Measurements from ENCODE around the gene MGA. TPM values are rescaled to one million over a fixed set of nuclear protein-coding genes. Genes with fewer than 3 reads are reported as not detected.

The MGA gene
- total and polyA plus RNA-seq, 2 donors (not counting 3 experiments of a cell fraction or from before 2014, with no cell fraction given), result 4.1 to 36.5 TPM

DNA sequence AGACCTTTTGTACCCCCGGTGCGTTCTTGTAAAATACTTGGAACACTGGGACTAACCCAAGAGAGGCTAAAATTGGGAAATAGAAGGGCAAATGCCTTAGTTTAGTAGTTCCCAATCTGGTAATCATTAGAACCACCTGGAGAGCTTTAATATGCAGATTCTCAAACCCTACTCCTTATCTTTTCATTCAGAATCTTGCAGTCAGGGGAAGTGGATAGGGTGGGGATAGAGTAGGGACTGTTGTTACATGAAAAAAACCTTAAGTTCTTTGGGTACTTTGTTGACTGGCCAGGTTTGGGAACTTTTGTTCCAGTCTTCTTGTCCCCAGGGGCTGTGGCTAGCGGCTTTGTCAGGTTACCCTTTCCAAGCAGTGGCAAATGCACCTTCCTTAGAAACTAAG is 130.0 kb downstream of the MGA start:
- Histone ChIP-seq H2AFZ (ENCODE audit: low read depth, low read length) (no peak overlapping the region), H3K27me3 (ENCODE audit: control insufficient read depth in 2 of 2, insufficient read depth in 2 of 2, low read length in 2 of 2) (no peaks in the 10 kb centered on the region), H3K4me1 (ENCODE audit: control insufficient read depth, extremely low read depth, insufficient read depth, low read length) (peaks cover 47% of the 10 kb centered on the region), H3K36me3 (ENCODE audit: control insufficient read depth in 2 of 2, extremely low read depth in 1 of 2, insufficient read depth in 2 of 2, low read length in 2 of 2) (no peaks in the 10 kb centered on the region), H4K20me1 (replicated peaks; ENCODE audit: control insufficient read depth, extremely low read depth, insufficient read depth, low read length) (no peaks in the 10 kb centered on the region), H3K27ac (ENCODE audit: insufficient read depth, low read depth, low read length) (peak overlapping the region; percentile 93), H3K9me3 (replicated peaks; ENCODE audit: control insufficient read depth, insufficient read depth, low read length) (no peaks in the 10 kb centered on the region), H3K9me1 (replicated peaks; ENCODE audit: control insufficient read depth, extremely low read depth, insufficient read depth, low read length) (no peaks in the 10 kb centered on the region), H3K4me3 (replicated peaks in 1 of 3; ENCODE audit: insufficient read depth in 1 of 3, low read depth in 1 of 3, low read length in 3 of 3) (peak overlapping the region in 1 of 3 experiments; percentile 1), H3K9ac (replicated peaks; ENCODE audit: extremely low read depth, insufficient read depth, low read length) (peak overlapping the region; percentile 68), H3K79me2 (ENCODE audit: control insufficient read depth, insufficient read depth, low read length) (peaks cover 72% of the 10 kb centered on the region), H3K4me2 (ENCODE audit: insufficient read depth, low read length) (peak overlapping the region; percentile 74)
- intact Hi-C loops (cut with micrococcal nuclease), result no loop called here
- ChIA-PET POLR2A (interaction anchor here (1.4 kb wide), 1 partner anchor 13 kb away, joined by 9 read pairs; no protein-coding TSS in a partner anchor), CTCF (interaction anchor here (2.3 to 10.8 kb wide), 2 partner anchors 14 to 20 kb away, joined by 6 to 219 read pairs; partner anchors contain the start of gene MAPKBP1)
- dilution Hi-C loops (cut with MboI; ENCODE audit: extremely low pct_ligation_motif_present, low sequenced_read_pairs), result no loop called here
- no TSS peak for BruUV-seq (replicated peaks)
- no peak for TF ChIP-seq POLR2A (IDR thresholded peaks at IDR 0.05; ENCODE audit: low read depth, low read length)
- TF ChIP-seq, protein P1, sequence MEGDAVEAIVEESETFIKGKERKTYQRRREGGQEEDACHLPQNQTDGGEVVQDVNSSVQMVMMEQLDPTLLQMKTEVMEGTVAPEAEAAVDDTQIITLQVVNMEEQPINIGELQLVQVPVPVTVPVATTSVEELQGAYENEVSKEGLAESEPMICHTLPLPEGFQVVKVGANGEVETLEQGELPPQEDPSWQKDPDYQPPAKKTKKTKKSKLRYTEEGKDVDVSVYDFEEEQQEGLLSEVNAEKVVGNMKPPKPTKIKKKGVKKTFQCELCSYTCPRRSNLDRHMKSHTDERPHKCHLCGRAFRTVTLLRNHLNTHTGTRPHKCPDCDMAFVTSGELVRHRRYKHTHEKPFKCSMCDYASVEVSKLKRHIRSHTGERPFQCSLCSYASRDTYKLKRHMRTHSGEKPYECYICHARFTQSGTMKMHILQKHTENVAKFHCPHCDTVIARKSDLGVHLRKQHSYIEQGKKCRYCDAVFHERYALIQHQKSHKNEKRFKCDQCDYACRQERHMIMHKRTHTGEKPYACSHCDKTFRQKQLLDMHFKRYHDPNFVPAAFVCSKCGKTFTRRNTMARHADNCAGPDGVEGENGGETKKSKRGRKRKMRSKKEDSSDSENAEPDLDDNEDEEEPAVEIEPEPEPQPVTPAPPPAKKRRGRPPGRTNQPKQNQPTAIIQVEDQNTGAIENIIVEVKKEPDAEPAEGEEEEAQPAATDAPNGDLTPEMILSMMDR (IDR thresholded peaks at IDR 0.05; ENCODE audit: extremely low read depth in 1 of 2, insufficient read depth in 1 of 2, low read depth in 1 of 2, low read length in 2 of 2), result no peak
- TF ChIP-seq, protein P2, sequence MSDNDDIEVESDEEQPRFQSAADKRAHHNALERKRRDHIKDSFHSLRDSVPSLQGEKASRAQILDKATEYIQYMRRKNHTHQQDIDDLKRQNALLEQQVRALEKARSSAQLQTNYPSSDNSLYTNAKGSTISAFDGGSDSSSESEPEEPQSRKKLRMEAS (IDR thresholded peaks at IDR 0.05; ENCODE audit: insufficient read depth, insufficient read length), result no peak
- TF ChIP-seq FOS (IDR thresholded peaks at IDR 0.05; ENCODE audit: borderline replicate concordance, insufficient read depth, low read length), result no peak
- TF ChIP-seq EZH2 (IDR thresholded peaks at IDR 0.05; ENCODE audit: borderline replicate concordance, low read depth, low read length, severe bottlenecking), result no peak
- no peak for TF ChIP-seq JUN (IDR thresholded peaks at IDR 0.05; ENCODE audit: borderline replicate concordance, insufficient read depth, insufficient read length, low read depth)
- no peak for TF ChIP-seq POLR2AphosphoS5 (IDR thresholded peaks at IDR 0.05; ENCODE audit: insufficient read depth, low read depth, low read length)
- no peak for TF ChIP-seq GATA2 (IDR thresholded peaks at IDR 0.05; ENCODE audit: insufficient read depth, insufficient read length, low read depth, low read length)
- FAIRE-seq (no peak), DNase-seq (ENCODE audit: low read depth, low spot score) (no peak)

All from endothelial cell of umbilical vein (primary cell).